Right lobe of liver (tissue), 4 donors: ENCODE measurements around the gene FOXE3.

Source experiments
- POLR2A ChIP-seq: fragments of 450-650 bp; IDR thresholded peaks from one replicate; pipeline ENCODE4 v1.6.1; 2017; ENCODE audit warnings: antibody characterized with exemption, mild to moderate bottlenecking
- TF ChIP-seq, protein P1 (sequence below), 4 donors: fragments of 200-600 bp in 3 of 4; fragments of 450-650 bp in 1 of 4; IDR thresholded peaks; one replicate each; pipeline versions ENCODE4 v1.5.1 to v1.8.0; 2016 to 2022; ENCODE audit warnings: antibody characterized with exemption in 4 of 4, mild to moderate bottlenecking in 2 of 4
- donor health status: DM: no; HTN: no; CAD: no.
- donor health status: DM: no; HTN: no; CAD: no.
- donor health status: DM: no; HTN: yes; CAD: no.

DNA sequence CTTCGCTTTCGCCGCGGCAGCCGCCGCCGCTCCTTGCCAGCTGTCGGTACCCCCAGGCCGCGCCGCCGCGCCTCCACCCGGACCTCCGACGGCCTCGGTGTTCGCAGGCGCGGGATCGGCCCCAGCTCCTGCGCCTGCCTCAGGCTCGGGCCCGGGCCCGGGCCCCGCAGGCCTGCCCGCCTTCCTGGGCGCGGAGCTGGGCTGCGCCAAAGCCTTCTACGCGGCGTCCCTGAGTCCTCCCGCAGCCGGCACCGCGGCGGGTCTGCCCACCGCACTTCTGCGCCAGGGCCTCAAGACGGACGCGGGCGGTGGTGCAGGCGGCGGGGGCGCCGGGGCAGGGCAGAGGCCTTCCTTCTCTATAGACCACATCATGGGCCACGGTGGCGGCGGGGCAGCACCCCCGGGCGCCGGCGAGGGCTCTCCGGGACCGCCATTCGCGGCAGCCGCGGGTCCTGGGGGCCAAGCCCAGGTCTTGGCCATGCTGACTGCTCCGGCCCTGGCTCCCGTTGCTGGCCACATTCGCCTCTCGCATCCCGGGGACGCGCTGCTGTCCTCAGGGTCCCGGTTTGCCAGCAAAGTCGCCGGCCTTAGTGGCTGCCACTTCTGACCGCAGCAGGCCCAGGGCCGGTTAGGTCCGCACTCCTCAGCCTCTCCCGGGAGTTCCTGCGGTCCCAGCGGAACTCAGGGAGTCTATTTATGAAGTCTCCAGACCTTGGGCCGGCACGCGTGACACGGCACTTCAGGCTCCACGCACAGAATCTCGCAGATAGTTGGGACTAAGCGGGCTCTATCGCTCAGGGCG is 23.1 kb downstream of the FOXE3 start:
- TF ChIP-seq, protein P1, sequence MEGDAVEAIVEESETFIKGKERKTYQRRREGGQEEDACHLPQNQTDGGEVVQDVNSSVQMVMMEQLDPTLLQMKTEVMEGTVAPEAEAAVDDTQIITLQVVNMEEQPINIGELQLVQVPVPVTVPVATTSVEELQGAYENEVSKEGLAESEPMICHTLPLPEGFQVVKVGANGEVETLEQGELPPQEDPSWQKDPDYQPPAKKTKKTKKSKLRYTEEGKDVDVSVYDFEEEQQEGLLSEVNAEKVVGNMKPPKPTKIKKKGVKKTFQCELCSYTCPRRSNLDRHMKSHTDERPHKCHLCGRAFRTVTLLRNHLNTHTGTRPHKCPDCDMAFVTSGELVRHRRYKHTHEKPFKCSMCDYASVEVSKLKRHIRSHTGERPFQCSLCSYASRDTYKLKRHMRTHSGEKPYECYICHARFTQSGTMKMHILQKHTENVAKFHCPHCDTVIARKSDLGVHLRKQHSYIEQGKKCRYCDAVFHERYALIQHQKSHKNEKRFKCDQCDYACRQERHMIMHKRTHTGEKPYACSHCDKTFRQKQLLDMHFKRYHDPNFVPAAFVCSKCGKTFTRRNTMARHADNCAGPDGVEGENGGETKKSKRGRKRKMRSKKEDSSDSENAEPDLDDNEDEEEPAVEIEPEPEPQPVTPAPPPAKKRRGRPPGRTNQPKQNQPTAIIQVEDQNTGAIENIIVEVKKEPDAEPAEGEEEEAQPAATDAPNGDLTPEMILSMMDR (IDR thresholded peaks at IDR 0.05) = no peak
- no peak for TF ChIP-seq POLR2A
